GM12865 (cell line): Measurements from ENCODE around the gene ULK1.

Source experiments
- DNase-seq: peaks from one replicate; pipeline ENCODE4 v3.0.0; 2010; ENCODE audit warnings: low read depth
- H3K4me3 ChIP-seq: 2 replicates; pipeline ENCODE4 v1.5.1; 2011; ENCODE audit warnings: mild to moderate bottlenecking, low read depth, low read length, control low read depth
- TF ChIP-seq, protein P1 (sequence below): IDR thresholded peaks from 2 replicates; pipeline ENCODE4 v1.5.1; 2011; ENCODE audit warnings: low read length, control low read depth, low read depth, inconsistent platforms; ENCODE audit not compliant: insufficient read depth; ENCODE audit errors: missing control alignments

ULK1 gene

GRCh38 chr12:131919366-131920156, 25.1 kb downstream of the ULK1 start:
- no peak for DNase-seq
- no peak overlapping the region for H3K4me3 ChIP-seq

GRCh38 chr12:131920157-131920508, 25.7 kb downstream of the ULK1 start:
- no peak for DNase-seq
- TF ChIP-seq, protein P1, sequence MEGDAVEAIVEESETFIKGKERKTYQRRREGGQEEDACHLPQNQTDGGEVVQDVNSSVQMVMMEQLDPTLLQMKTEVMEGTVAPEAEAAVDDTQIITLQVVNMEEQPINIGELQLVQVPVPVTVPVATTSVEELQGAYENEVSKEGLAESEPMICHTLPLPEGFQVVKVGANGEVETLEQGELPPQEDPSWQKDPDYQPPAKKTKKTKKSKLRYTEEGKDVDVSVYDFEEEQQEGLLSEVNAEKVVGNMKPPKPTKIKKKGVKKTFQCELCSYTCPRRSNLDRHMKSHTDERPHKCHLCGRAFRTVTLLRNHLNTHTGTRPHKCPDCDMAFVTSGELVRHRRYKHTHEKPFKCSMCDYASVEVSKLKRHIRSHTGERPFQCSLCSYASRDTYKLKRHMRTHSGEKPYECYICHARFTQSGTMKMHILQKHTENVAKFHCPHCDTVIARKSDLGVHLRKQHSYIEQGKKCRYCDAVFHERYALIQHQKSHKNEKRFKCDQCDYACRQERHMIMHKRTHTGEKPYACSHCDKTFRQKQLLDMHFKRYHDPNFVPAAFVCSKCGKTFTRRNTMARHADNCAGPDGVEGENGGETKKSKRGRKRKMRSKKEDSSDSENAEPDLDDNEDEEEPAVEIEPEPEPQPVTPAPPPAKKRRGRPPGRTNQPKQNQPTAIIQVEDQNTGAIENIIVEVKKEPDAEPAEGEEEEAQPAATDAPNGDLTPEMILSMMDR: no peak
- H3K4me3 ChIP-seq: no peak overlapping the region

More at GRCh38 chr12:131919366-131920156, 25.1 kb downstream of the ULK1 start:
- TF ChIP-seq, protein P1: no peak

DNA sequence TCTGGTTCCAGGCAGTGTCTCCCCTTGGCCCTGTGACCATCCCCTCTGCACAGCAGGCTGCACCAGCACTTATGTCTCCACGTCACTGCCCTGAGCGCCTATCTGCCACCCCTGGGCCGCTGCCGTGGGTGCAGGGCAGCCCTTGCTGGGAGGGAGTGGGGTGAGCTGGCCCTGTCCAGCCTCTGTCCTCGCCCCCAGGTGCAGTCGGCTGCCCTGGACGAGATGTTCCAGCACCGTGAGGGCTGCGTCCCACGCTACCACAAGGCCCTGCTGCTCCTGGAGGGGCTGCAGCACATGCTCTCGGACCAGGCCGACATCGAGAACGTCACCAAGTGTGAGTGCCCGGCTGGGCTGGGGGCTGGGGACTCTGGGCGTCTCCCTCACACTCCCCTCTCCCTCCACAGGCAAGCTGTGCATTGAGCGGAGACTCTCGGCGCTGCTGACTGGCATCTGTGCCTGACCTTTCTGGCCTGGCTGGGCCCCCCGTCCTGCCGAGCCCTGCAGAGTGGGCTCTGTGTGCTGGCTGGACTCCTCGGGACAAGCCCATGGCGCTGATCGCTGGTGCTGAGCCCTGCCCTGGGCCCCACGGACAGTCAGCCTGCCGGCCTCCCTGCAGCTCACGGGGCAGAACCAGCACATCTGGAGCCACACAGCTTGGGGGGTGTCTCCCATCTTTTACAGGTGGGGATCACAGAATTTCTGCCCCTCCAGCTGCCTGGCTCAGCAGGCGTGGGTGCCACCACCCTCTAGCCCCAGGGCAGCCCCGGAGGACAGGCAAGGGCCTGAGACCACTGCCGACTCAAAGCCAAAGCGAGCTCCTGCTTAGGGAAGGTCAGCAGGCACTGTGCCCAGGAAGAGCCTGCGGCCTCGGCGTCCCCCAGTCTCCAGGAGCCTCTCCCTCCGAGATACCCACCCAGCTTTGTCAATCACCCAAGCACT, 26.7 kb downstream of the ULK1 start:
- H3K4me3 ChIP-seq: no peak overlapping the region
- no peak for DNase-seq
- TF ChIP-seq, protein P1: no peak

DNA sequence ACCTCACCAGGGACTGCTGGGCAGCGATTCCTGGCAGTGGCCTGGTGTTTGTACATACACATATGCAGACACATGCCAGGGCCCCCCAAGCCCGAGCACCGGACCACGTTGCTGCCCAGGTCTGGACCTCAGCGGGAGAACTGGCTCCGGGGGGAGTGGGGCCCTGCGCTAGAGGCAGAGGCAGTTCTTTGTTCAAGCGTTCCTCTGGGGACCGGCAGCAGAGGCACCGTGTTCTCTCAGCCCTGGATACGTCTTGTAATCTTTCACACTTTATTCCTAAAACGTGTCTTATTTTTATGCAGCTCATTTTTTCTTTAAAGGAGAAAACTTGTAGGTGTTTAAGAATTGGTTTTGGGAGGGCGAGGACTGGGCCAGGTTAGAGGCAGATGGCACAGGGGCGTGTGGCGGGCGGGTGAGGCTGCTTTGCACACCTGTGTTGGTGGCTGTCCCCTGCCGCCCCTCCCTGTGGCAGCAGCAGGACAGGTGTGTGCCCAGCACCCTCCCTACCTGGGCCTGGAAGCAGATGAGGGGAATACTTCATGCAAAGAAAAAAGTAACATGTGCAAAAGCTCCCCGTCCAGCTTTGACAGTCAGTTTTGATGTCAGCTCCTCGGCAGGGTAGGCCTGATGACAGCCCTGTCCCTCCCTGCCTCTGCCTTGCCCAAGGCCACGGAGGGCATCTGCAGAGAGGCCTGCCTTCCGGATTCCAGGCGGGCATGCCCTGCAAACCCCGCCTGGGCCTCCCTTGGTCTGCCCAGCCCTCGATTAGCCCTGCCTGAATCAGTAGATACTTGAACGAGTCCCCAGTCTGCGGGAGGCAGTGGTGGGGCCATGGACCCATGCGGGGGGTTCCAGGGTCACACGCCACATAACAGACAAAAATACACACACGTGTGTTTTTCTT, 27.7 kb downstream of the ULK1 start:
- no peak for DNase-seq
- no peak overlapping the region for H3K4me3 ChIP-seq
- TF ChIP-seq, protein P1: no peak

- TF ChIP-seq, protein P1: no peak
- H3K4me3 ChIP-seq: no peak overlapping the region
- no peak for DNase-seq
Measured at GRCh38 chr12:131922772-131923171, 28.4 kb downstream of the ULK1 start.

DNA sequence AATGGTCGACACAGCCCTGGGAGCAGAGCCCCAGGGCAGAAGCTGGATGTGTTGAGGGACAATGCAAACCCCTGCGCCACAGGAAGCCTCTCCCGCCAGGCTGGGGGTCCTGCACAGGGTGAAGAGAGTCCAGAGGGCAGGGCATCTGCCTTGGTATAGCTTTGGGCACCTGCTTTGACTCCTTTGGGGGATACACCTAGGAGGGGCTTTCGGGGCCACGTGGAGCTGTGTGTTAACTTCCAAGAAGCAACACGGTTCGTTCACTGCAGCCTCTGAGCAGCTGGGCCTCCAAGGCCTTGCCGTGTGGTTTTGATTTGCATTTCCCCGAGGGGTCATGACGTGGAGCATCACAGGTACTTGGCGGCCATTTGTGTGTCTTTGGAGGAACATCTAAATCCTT, 28.8 kb downstream of the ULK1 start:
- peak overlapping the region; percentile 41 for H3K4me3 ChIP-seq
- DNase-seq: peak; percentile 90
- TF ChIP-seq, protein P1: no peak
